ENCODE results near the gene TMEM179.

Gene TMEM179

GRCh38 chr14:104541905-104542465 is 62.6 kb downstream of the TMEM179 start:
- no peak for DNase-seq

All from stimulated activated CD4-positive, alpha-beta T cell treated with anti-CD3 and anti-CD28 coated beads, Interleukin-2, amount 100 ng/mL, for 48 hours (primary cell).